ENCODE data around the gene EDDM13.
"Not testable (repeated sequence)": the region's sequence is repeated elsewhere in the genome, so short reads cannot be mapped to it uniquely, and the experiment has no call there.

Gene EDDM13

GRCh38 chr19:56317749-56318148 is 45.2 kb downstream of the EDDM13 start:
- DNase-seq = no peak
- intact Hi-C loops (cut with DNase I) = loop anchor here (10.0 kb wide), 2 partner anchors 63 to 77 kb away; partner anchors contain the start of gene ZNF582

DNA sequence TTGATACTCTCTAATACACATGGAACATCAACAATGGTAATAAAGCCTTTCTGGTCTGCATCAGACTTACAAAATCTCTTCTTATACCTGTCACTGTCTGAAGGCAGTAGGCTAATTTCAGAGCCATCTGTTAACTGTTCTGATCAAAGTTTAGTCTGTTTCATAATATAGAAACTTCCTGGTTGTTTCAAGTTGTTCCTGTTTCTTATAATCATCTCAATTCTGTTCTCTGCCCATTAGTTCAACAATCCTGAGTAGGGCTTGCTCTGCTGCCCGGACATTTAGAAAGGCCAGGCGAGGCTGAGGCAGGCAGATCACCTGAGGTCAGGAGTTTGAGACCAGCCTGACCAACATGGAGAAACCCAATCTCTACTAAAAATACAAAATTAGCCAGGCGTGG is 47.4 kb downstream of the EDDM13 start:
- intact Hi-C loops (cut with DNase I) = loop anchor here (10.0 kb wide), 2 partner anchors 65 to 75 kb away; partner anchors contain the start of gene ZNF582
- peak in 1 of 10 donors; percentile 25 for DNase-seq

GRCh38 chr19:56321254-56321988 is 48.9 kb downstream of the EDDM13 start:
- intact Hi-C loops (cut with DNase I) = no loop called here
- no peak for DNase-seq

DNA sequence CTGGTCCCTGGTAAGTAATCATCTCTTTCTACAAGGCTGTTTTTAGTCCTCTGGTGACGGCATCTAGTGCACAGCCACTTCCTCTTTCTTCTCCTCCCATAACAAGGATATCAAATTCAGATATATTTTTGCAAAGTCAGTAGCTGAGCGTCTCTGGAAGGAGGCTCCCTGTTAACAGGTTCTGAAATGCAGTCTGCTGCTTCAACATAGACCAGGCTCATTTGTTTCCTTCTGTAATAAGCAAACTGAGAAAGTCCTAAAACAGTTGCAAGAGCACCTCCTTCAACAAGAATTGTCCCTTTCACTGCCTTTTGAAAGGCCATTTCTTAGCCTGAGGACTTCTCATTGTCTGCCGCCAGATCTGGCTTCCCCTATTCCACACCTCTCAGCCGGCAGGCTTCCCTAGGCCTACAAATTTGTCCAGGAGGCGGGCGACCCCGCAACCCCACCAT is 49.5 kb downstream of the EDDM13 start:
- intact Hi-C loops (cut with DNase I) = no loop called here
- no peak for DNase-seq

GRCh38 chr19:56324436-56324835 is 51.9 kb downstream of the EDDM13 start:
- intact Hi-C loops (cut with DNase I) = no loop called here
- DNase-seq = no peak

DNA sequence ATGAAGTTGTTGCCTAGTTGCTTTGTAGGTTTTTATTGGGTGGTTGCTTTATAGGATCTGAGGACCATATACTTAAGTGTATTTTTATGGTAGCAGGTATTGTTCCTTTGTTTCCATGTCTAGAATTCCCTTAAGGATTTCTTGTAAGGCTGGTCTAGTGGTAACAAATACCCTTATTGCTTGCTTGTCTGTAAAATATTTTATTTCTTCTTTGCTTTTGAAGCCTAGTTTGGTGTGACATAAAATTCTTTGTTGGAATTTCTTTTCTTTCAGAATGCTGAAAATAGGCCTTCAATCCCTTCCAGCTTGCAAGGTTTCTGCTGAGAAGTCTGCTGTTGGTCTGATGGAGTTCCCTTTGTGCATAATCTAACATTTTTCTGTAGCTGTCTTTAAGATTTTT is 60.1 kb downstream of the EDDM13 start:
- intact Hi-C loops (cut with DNase I) = no loop called here
- DNase-seq = no peak

DNA sequence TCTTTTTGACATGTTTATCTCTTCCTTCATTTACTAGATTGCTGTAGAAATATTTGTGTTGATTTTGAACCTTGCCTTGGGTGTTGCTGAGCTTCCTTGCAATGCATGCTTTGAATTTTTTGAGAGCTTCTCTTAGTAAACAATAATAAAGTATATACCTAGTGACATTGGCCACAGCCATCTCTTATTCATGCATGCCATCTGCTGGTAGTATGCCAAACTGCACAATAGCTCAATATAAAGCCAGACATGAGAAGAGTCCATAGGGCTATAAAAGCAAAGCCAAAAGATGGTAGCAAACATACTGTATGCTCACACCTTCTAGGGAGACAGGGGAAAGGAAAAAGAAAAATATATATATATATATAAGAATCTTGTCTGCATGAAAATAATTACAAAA is 61.0 kb downstream of the EDDM13 start:
- intact Hi-C loops (cut with DNase I) = no loop called here
- no peak for DNase-seq

GRCh38 chr19:56335371-56335770 is 62.8 kb downstream of the EDDM13 start:
- intact Hi-C loops (cut with DNase I) = not testable (repeated sequence)

DNA sequence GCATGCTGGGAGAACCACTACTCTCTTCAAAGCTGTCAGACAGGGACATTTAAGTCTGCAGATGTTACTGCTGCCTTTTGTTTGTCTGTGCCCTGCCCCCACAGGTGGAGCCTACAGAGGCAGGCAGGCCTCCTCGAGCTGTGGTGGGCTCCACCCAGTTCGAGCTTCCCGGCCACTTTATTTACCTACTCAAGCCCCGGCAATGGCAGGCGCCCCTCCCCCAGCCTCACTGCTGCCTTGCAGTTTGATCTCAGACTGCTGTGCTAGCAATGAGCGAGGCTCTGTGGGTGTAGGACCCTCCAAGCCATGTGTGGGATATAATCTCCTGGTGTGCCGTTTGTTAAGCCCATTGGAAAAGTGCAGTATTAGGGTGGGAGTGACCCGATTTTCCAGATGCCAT is 64.5 kb downstream of the EDDM13 start:
- DNase-seq = peak in 1 of 10 donors; percentile 52
- intact Hi-C loops (cut with DNase I) = not testable (repeated sequence)

More at GRCh38 chr19:56335371-56335770, 62.8 kb downstream of the EDDM13 start:
- not testable (repeated sequence) for DNase-seq

GRCh38 chr19:56339031-56339430 is 66.5 kb downstream of the EDDM13 start:
- intact Hi-C loops (cut with DNase I); DNase-seq: not testable (repeated sequence)

DNA sequence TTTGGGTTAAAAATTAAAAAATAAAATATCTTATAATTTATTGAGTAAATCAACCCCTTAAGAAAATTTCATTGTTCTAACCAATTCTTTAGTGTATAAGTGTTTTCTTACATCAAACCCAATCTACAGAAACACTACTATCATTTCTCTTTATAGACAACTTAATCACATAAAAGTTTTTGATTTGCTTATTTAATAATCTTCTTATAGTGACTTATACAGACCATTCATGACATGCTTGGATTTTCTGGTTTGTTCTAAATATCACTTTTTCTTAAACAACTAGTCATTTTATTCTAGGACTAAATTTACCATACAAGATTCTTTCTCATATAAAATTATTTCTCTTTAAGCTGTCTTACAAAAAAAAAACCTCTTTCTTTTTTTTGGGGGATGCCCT is 69.4 kb downstream of the EDDM13 start:
- intact Hi-C loops (cut with DNase I) = no loop called here
- no peak for DNase-seq

- DNase-seq = no peak
- intact Hi-C loops (cut with DNase I) = no loop called here
Observed at GRCh38 chr19:56347163-56347778, 74.7 kb downstream of the EDDM13 start.

DNA sequence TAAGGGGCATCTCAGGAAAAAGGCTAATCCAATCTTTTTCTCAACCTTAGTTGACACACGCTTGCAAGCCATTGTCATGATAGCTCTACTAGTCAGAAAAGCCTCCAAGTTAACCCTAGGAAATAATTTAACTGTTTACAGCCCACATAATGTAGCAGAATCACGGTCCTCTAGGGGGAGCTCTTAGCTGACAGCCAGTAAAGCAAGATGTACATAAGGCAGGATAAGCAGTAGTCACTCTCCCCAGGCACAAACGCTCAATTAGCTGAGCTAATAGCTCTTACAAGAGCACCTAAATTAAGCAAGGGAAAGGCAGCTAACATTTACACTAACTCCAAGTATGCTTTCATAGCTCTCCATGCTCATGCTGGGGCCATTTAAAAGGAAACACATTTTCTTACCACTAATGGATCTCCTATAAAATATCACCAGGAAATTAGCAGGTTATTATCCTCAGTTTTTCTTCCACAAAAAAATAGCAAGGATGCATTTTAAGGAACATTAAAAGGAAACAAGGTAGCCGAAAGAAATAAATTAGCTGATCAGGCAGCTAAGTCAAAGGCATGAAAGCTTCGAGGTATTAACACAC is 75.8 kb downstream of the EDDM13 start:
- intact Hi-C loops (cut with DNase I) = no loop called here
- no peak for DNase-seq

DNA sequence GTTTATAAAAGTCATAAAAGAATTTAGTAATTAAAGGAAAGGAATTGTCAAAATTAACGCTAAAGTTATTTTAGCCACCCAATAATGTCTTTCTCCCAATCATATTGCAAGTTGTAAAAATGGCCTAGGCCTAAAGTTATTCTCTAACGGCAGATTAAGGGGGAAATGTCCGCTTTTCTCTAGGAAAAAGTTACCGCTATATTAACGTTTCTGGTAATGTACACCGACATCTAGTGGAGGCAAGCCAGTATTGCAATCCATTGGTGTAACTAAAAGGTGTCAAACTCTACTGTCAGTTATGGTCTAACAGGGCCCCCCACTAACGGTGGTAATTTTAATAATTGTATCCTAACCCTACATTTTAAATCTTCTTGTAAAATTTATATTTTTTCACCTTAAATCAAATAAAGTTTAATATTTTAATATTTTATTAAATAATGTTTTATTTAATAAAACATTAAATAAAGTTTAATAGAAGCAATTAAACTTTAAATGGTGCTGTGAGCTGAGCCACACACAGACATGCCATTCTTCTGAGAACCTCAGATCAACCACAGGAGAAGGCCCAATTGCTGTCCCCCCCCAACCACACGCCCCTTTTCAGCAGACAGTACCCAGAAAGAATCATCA is 78.0 kb downstream of the EDDM13 start:
- intact Hi-C loops (cut with DNase I) = no loop called here
- peak in 1 of 10 donors; percentile 10 for DNase-seq

DNA sequence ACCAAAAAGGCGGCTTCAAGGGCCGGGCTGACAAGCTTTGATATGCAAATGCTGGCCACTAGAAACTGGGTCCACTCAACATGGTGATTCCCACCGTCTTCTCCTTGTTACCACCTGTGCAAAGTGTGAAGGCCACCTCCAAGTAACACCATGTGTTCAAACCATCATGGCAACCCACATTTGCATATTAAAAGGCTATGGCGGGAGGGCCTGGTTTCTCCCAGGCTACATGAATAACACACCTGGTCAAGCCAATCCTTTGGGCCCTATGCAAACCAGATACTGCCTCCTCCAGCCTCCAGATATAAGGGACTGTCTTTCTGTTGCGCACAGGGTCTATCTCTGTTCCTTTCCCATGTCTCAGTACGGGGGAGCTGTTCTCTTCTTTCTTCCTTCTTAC is 78.7 kb downstream of the EDDM13 start:
- DNase-seq = no peak
- intact Hi-C loops (cut with DNase I) = no loop called here

DNA sequence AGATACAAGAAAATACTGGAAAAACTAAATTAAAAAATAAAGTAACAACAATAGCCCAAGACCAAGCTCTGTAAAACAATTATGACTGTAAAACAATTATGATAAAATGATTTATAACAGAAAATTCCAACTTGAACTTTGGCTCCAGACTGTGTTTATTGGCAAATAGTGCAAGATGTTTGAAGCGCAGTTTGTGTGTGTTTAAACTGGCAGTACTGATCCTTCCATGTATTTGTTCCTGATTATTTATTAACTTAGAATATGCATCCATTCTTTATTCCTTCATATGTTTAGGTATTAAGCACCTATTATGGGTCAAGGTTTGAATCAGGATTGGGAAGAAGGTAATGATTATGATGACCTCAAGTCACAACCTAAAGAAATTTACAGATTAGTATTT is 83.0 kb downstream of the EDDM13 start:
- intact Hi-C loops (cut with DNase I) = no loop called here
- DNase-seq = no peak

GRCh38 chr19:56356944-56357343 is 84.4 kb downstream of the EDDM13 start:
- intact Hi-C loops (cut with DNase I) = no loop called here
- DNase-seq = no peak

All from posterior cingulate gyrus (tissue), 11 donors.